HG03139 (cell line): Measurements from ENCODE around the gene AREL1.

Experiments used
- ATAC-seq: cut with Tn5 transposase; IDR thresholded peaks from one replicate; pipeline ENCODE4 v1.9.1; 2021; ENCODE audit not compliant: unreplicated experiment

AREL1 gene

DNA sequence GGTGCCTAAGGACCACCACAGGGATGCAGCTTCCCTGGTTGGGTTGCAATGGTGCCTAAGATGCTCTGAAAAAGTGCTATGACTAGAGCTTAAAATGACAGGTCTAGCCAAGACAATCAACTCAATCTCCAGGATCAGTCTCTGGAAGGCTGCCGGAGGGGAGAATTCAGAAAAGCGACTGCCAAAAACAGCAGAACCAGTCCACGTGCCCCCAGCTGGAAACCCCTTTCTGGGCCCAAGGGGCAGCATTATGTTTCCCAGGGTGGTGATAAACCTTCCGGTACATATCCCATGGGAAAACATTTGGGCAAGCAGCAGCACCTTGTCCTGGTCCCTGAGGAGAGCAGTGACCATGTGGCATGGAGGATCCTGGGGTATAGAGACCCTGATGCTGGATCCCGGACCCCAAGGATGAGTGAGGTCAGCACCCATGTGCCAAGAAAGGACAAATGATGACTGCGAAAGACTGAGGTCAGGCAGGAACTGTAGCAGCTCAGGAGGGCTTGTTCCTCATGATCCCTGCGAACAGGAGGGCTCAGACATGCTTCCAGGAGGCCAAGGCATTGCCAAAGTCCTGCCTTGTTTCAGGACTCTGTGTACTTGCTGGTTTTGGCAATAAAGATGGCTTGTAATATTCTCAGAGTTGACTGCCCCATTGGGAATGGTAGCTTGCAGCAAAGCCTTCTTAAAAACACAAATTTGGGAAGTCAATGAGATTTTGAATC lies 51.0 kb downstream of the AREL1 start:
- ATAC-seq, result no peak

GRCh38 chr14:74660863-74661262 lies 52.0 kb downstream of the AREL1 start:
- ATAC-seq, result no peak

GRCh38 chr14:74660167-74660566 lies 52.7 kb downstream of the AREL1 start:
- no peak for ATAC-seq

DNA sequence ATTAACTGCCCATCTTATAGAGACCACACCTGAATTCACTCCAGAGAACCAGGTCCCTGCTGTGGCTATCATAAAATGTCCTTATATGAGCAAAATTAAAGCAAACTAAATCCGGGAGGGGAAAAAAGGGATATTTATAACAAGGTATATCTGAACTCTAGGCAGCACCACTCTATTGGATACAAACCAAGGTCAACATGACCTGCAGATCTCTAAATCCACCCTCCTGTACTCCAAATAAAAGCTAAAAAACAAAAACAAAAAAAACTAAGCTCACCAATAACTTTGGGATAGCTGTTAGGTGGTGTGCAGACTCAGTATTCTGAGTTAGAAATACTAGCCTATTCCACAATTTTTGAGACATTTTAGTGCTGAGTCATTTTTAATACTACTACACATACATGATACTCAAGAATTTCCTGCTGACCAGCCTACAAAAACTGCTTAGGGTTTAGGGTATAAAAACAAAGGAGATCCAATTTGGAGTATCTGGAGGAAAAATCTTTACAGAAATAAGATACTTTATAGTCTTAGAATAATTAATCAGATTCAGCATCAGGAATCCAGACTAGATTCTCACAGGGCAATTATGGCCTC lies 54.2 kb downstream of the AREL1 start:
- no peak for ATAC-seq

DNA sequence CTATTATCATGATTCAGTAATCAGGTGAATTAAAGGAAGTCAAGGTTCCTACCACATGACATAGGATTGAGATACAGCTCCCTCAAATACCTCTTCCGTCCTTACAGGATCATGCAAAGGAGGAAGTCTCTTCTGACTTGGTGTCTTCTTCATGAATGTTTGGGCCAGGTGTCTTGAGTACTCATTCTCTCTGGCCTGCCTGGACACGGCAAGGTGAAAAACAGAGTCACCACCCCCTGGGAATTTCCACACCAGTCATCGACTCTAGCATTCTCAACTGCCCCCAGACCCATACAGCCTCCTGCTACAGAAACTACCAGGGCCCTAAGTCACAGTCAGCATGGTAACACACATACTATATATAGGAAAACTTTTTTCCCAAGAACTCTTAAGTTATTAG lies 55.9 kb downstream of the AREL1 start:
- no peak for ATAC-seq

- ATAC-seq, result no peak
Measured at GRCh38 chr14:74655599-74656395, 57.1 kb downstream of the AREL1 start.

DNA sequence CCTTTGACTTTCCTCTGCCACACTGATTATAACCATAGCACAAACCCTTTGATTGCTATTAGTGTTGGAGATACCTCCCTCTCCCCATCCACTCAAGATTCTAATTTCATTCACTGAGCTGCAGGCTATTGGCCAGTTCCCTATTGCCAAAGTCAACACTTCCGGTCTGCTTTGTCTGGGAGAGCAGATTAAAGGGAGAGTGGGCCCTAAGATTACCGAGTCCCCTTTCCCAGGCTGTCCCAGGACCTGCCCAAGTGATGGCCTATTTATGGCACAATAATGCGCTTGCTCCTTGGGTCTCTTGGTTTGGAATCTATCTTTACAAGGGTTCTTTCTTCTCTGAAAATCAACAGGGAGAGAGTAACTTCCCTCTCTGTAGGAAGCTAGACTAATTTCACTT lies 57.9 kb downstream of the AREL1 start:
- no peak for ATAC-seq

GRCh38 chr14:74653386-74654138 lies 59.3 kb downstream of the AREL1 start:
- no peak for ATAC-seq

DNA sequence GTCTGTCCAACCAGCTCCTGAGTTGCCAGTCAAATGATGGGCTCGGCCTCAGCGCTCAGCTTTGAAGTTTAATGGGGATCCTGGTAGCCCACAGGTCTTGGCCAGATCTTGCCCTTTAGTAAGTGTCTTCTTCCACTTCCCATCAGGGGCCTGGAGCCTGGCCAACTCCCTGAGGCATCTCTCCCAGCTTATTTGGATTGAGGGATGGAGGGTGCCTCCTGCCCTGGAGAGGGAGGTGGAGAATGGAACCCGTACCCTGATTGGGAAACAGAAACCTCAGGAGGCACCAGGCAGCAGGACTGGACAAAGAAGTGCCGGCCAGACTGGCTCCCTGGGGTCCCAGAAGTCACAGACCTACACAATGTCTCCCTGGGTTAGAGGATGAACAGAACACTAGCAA lies 60.3 kb downstream of the AREL1 start:
- ATAC-seq, result no peak

- ATAC-seq, result no peak
Measured at GRCh38 chr14:74650927-74651686, 61.8 kb downstream of the AREL1 start.

- no peak for ATAC-seq
Measured at GRCh38 chr14:74649673-74650072, 63.2 kb downstream of the AREL1 start.

DNA sequence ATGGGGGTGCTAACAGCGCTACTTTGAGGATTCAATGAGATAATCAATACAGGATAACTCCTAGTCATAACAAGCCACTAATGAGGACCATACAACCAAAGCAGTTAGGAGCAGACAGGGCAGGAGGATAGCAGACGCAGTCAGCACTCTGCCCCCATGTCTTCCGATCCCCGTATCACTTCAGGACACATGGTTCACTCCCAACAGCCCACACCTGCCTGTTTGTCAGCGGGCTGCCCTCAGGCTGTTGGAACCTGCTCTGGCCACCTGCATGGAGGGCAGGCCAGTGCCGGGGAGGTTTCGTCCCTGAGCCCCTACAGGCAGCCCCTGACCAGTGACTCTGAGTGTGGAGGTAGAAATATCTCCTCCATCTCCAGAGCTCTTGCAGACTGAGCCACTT lies 63.7 kb downstream of the AREL1 start:
- no peak for ATAC-seq

DNA sequence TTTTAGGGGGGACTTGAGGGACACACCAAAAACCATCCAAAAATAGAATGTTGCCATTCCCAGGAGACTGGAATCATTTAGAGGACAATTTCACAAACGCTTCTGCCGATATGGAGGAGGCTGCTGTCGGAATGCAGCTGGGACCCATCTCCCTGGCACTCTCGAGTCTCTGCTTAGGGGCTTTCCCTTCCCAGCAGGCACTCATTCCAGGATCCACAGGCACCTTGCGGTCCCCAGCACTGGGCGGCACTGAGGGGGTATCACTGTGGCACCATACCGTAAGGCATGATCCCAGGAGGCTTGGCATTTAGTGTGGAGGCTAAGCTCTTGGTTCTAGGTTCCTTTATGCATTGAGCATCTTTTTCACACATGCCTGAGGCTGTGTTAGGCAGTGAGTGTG lies 64.3 kb downstream of the AREL1 start:
- ATAC-seq, result no peak

DNA sequence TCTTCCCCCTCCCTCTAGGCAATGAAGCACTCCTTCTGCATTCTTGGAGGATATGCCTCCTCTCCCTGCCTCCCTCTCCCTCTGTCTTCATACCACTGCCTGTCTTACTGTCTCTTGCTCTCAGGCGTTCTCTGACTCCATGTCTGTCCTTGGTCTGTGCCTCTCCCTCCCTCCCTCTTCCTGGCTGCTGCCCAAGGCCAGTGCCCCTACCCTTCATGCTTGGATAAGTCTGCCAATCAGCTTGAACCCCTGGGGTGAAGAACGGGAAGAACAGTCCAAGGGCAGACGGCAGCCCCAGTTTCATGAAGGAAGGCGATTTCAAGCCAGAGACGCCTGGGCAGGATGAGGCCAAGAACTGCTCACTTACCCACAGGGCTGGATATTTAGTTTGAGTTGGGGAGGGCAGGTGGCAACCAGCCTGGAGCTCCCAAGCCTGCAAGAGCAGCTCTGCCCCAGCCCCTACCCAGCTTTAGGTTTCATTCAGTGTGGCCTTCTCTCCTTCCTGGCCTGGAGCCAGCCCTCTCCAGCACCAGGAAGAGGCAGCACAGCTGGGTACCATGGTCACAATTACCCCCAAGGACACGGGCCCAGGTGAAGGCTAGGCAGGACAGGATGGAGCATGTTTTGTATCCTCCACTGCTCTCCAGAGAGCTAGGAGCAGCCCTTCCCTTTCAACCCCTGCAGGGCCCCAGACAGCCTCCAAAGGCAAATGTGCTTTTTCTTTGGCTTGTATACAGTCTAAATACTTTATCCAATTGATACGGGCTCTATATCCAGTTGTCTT lies 65.0 kb downstream of the AREL1 start:
- no peak for ATAC-seq

- ATAC-seq, result no peak
Measured at GRCh38 chr14:74647061-74647677, 65.7 kb downstream of the AREL1 start.

DNA sequence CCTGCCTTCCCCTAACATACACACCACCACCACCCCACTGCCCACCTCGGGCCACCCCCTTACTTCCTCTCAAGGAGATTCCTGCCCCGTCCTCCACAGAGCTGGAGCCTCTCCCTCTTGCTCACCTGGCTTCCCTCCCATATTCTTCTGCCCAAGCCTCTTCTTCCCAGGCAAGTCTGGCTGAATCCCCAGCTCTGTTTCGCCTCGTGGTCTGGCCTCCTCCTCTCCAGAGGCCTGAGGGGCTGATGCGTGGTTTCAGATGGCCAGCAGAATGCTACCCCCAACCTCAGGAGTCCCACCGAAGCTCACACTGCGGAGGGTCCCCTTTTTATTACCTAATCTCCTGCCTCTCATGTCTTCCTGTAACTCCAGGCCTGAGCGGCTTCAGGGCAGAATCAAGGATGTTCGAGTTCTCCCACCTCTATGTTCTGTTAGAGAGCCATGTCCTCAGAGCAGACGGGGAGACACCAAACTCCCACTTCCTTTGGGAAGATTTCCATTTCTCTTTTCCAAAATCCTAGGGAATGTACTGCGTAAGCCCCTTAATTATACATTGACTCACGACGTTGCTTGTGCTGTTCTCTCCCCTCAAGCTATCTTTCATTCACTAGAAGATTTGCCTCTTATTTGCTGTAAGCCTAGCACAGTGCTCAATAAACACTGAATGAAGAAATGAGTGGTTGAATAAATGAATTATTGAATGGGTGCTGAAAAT lies 67.0 kb downstream of the AREL1 start:
- no peak for ATAC-seq

GRCh38 chr14:74645244-74645643 lies 67.6 kb downstream of the AREL1 start:
- ATAC-seq, result no peak

DNA sequence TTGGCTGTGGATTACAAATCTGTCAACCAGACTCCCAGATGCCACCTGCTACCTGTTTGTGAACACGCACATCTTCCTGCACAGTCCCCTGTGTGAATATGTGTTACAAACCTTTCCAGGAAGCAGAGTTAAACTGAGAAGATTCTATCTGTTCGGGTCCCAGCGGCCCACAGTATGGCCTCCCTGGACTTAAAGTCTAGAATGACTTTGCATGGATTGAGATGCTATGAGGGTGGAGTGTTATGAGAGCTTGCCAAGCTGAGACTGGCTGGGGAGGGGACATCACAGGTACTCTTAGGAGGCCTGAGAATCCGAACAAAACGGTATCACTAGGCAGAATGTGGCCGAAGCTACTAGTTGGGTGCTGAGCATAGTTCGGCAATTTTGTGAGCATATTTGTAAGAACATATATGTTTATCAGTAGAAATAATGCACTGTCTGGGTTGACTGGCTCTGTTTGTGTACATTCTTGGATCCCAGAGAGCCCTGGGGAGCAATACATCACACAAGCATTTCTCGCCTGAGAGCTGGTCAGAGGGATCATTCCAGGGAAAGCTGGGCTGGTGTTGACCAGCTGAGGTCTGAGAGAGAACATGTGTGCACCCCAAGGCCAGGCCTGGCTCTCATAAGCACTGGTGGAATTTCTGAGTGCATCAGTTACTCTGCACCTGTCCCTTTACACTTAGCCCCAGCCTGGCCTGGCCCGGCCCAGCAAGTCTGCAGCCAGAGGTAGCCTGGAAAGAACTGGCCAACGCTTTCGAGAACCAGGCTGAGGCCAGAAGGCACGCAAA lies 71.1 kb downstream of the AREL1 start:
- ATAC-seq, result no peak
